Activated T-cell treated with anti-CD3 and anti-CD28 coated beads for 4 hours (primary cell): ENCODE measurements around the gene GPR39.

Experiments used
- DNase-seq: peaks from one replicate; pipeline ENCODE4 v3.0.0-alpha.2; 2020

Gene GPR39

GRCh38 chr2:132415256-132415914, 1.2 kb upstream of the GPR39 start:
- no peak for DNase-seq

GRCh38 chr2:132415915-132416722, 486 bp upstream of the GPR39 start:
- no peak for DNase-seq

- no peak for DNase-seq
Observed at GRCh38 chr2:132417430-132418035, 928 bp downstream of the GPR39 start.

- DNase-seq, result no peak
Observed at GRCh38 chr2:132419235-132419634, 2.6 kb downstream of the GPR39 start.

GRCh38 chr2:132419941-132420340, 3.3 kb downstream of the GPR39 start:
- DNase-seq, result no peak

- DNase-seq, result no peak
Observed at GRCh38 chr2:132420816-132421805, 4.5 kb downstream of the GPR39 start.

- no peak for DNase-seq
Observed at GRCh38 chr2:132422736-132423135, 6.1 kb downstream of the GPR39 start.

GRCh38 chr2:132424526-132425121, 8.0 kb downstream of the GPR39 start:
- no peak for DNase-seq

- no peak for DNase-seq
Observed at GRCh38 chr2:132426033-132426432, 9.4 kb downstream of the GPR39 start.

GRCh38 chr2:132426656-132427055, 10.1 kb downstream of the GPR39 start:
- no peak for DNase-seq

- no peak for DNase-seq
Observed at GRCh38 chr2:132429351-132429750, 12.7 kb downstream of the GPR39 start.

- no peak for DNase-seq
Observed at GRCh38 chr2:132429941-132430573, 13.5 kb downstream of the GPR39 start.

GRCh38 chr2:132430895-132431294, 14.3 kb downstream of the GPR39 start:
- DNase-seq, result no peak

- no peak for DNase-seq
Observed at GRCh38 chr2:132437852-132438669, 21.5 kb downstream of the GPR39 start.

GRCh38 chr2:132438691-132439090, 22.1 kb downstream of the GPR39 start:
- no peak for DNase-seq

- no peak for DNase-seq
Observed at GRCh38 chr2:132439703-132440398, 23.2 kb downstream of the GPR39 start.

- no peak for DNase-seq
Observed at GRCh38 chr2:132441051-132441450, 24.4 kb downstream of the GPR39 start.

GRCh38 chr2:132442278-132442677, 25.7 kb downstream of the GPR39 start:
- DNase-seq, result no peak

GRCh38 chr2:132443106-132443505, 26.5 kb downstream of the GPR39 start:
- DNase-seq, result no peak

- no peak for DNase-seq
Observed at GRCh38 chr2:132446444-132446843, 29.8 kb downstream of the GPR39 start.
